Measurements from ENCODE around the gene LRP5.
"Not testable (repeated sequence)": the region's sequence is repeated elsewhere in the genome, so short reads cannot be mapped to it uniquely, and the experiment has no call there.

LRP5 gene

GRCh38 chr11:68329978-68330699, 17.7 kb downstream of the LRP5 start:
- no peak for DNase-seq

- no peak for DNase-seq
These were observed 18.4 kb downstream of the LRP5 start for GRCh38 chr11:68330700-68331337.

DNA sequence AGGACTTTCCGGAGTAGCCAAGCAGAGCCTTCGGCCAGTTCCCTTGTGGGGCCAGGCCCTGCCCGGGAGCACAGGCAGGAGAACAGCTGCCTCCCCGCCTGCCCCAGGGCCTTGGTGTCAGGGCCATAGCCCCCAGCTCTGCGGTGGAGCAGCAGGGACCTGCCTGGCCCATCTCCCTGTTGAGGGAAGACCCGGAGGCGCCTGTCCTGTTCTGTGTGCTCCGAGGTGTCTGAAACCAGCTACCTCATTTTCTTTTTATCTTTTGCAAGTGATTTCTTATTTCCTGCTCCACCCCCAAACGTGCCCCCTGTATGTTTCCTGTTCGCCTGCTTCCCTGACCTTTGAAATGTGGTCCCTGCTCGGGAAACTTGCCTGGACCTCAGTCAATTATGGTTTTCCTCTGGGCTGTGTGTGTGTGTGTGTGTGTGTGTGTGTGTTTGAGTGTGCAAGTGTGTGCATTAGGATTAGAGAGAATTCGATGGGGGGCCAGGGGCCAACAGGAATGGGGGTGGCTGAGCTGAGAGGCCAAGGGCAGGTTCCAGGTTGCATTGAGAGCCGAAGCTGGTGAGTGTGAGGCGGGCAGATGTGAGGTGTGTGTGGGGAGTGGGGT, 19.1 kb downstream of the LRP5 start:
- no peak for DNase-seq

DNA sequence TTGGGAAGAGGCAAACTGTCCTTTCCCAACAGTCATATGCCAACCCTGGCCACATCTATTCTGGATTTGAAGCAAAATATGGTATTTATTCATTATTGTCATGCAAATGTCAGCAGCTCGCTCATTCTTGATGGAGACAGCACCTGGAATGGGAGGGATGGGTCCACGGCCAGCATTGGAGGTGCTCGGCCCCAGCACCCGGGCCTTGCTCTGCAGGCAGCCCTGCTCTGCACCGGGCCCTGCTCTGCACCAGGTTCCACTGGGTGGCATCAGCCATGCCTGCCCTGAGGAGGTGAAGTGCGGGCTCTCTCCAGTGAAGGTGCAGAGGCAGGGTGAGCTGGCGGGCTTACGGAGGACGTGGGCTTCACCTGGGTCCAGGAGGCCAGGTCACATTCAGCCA, 19.8 kb downstream of the LRP5 start:
- DNase-seq, result no peak

DNA sequence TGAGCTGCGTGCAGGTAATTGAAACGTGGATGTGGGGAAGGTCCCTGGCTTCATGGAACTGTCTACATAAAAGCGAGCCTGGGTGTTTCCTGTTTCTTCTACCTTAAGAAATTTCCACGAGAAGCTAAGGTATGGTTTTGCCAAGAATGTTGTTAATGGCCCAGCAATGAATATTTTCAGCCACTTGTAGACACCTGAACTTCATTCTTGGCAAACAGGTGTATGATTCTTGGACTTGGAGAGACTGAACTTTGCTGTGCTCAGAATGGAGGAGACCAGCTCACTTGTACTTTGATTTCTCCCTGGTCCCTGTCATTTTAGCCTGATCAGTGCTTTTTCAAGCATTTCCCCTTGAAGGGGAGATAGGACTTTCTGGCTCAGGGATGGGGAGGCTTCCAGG, 20.8 kb downstream of the LRP5 start:
- DNase-seq, result no peak

- no peak for DNase-seq
These were observed 22.5 kb downstream of the LRP5 start for GRCh38 chr11:68334923-68335322.

DNA sequence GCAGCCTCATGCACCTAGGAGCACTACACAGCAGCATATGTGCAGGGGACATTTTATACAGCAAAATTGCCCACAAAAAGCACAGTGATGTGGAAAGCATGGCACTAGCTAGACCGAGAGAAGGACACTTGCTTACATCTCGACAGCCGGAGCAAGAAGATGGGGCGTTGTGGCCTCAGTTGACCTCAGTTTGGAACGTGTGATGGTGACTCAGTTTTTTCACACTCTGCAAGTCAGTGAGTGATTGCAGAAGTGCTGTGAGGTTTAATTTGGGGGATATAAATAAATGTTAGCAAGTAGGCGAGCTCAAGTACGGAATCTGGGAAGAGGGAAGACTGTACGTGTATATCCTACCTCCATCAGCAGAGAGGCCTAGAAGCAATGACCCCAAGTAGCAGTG, 23.3 kb downstream of the LRP5 start:
- no peak for DNase-seq

DNA sequence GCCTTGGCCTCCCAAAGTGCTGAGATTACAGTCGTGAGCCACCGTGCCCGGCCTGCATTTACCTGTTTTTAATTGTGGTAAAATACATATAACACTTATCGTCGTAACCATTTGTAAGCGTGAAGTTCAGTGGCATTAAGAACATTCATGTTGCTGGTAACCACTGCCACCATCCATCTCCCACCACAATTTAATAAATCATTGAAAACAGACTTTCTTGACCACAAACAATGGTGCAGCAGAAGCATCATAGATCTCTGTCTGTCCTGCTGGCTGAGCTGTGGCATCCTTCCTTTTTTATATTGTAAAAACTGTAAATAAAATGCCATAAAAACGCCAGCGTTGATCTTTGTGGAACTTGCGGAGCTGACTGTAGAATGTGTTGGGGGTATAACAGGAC, 24.3 kb downstream of the LRP5 start:
- DNase-seq, result no peak

DNA sequence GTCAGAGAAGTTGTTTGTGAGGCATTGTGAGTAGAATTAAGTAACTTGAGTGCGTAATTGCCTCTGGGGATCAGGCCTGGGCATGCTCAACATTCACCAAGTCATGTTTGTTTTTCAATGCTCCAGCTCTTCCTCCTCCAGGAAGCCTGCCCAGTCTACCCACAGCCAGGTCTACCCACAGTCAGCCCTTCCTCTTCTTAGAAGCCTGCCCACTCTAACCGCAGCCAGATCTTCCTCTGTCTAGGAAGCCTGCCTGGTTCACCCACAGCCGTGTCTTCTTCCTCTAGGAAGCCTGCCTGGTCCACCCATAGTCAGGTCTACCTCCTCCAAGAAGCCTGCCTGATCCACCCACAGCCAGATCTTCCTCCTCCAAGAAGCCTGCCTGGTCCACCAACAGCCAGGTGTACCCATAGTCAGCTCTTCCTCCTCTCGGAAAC, 25.0 kb downstream of the LRP5 start:
- DNase-seq, result no peak

DNA sequence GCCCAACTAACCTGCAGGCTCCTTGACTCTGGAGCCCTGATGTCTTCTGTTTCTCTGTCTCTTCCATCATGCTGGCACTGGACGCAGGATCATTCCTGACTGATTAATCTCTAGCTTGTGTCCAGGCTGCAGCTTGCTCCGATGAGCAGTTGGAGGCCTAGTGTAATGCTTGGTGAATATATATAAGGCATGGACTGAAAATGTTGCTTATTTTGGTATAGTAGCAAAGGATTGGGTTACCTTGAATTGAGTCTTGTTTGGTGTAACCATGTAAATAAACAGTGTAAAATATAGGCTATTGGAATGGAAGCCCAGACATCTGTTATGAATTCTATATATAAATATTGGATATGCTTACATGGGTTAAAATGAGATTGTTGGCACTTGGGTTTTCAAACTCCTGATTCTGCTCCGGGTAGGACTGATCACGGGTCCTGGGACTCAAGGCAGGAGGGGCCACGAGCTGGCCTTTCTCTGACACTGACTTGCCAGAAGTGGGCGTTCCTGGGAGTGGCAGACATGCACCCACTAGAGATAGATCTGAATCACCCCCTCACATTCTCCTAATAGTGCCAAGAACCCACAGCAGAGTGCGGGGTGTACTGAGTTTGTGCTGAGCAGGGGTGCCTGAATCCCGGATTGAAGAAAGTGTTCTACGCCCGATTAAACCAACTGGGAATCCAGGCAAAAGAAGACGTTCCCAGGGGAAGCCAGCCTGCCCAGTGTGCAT, 25.8 kb downstream of the LRP5 start:
- DNase-seq, result no peak

DNA sequence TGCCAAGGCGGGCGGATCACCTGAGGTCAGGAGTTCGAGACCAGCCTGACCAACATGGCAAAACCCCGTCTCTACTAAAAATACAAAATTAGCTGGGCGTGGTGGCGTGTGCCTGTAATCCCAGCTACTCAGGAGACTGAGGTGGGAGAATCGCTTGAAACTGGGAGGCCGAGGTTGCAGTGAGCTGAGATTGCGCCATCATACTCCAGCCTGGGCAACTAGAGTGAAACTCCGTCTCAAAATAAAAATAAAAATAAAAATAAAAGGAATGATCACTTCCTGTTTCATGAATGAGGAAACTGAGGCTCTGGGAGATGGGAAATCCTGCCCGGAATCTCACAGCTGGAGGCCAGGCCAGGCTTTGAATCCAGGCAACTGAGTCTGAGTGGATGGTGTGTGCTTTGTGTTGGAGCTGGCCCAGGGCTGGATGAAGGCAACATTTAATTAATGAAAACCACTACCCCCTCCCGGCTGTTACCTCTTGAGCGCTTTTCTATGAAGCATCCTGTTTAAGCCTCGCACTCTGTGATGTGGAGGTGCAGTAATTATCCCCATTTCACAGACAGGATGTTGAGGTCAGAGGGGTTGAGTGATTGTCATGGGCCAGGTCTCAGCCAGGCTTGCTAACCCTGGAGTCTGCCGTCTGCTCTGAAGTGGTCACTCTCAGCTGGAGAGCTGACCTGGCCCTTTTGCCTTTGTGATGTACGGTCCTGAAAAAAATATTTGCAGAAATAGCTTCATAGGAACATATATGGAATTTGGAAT, 27.8 kb downstream of the LRP5 start:
- DNase-seq, result no peak

DNA sequence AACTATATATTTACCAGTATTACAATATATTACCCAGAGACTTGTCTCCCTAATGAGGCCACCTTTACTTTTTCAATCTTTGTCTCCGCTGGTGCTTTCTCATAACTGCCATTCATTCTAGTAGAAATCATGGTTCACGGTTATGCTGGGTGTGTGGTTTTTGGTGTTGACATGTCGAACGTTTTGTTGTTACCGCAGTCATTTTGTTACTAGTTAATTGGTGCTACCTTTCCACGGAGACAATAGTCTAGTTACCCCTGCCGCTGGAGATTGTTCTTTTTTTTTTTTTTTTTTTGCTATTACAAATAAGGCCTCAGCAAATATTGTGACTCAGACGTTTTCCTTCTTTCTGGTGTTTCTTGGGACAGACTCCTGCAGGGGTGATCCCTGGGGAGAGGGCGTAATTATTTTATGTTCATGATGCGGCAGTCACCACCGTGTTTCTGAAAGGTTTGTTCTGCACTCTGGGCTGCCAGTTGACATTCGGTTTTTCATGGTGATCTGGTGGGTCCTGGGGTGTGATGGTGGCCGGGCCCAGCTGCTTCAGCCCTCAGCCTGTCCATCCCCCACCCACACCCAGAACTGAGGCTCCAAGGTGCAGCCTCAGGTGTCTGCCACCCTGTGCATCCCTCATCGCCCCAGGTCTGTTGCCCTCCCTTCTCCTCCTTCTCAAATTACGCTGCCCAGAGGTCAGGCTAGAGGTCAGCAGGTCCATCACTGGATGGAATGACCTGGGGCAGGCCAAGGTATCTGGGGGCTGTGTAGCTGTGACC, 28.6 kb downstream of the LRP5 start:
- DNase-seq, result no peak

GRCh38 chr11:68341557-68342458, 29.4 kb downstream of the LRP5 start:
- DNase-seq, result no peak

GRCh38 chr11:68342459-68343158, 30.2 kb downstream of the LRP5 start:
- no peak for DNase-seq

GRCh38 chr11:68343761-68344256, 31.4 kb downstream of the LRP5 start:
- DNase-seq, result no peak

DNA sequence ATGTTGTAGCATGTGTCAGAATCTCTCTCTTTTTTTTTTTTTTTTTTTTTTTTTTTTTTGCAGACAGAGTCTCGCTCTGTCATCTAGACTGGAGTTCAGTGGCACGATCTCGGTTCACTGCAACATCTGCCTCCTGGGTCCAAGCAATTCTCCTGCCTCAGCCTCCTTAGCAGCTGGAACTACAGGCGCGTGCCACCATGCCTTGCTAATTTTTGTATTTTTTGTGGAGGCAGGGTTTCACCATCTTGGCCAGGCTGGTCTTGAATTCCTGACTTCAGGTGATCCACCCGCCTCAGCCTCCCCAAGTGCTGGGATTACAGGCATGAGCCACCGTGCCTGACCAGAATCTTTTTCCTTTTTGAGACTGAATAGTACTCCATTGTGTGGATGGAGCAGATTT, 32.4 kb downstream of the LRP5 start:
- DNase-seq, result not testable (repeated sequence)

DNA sequence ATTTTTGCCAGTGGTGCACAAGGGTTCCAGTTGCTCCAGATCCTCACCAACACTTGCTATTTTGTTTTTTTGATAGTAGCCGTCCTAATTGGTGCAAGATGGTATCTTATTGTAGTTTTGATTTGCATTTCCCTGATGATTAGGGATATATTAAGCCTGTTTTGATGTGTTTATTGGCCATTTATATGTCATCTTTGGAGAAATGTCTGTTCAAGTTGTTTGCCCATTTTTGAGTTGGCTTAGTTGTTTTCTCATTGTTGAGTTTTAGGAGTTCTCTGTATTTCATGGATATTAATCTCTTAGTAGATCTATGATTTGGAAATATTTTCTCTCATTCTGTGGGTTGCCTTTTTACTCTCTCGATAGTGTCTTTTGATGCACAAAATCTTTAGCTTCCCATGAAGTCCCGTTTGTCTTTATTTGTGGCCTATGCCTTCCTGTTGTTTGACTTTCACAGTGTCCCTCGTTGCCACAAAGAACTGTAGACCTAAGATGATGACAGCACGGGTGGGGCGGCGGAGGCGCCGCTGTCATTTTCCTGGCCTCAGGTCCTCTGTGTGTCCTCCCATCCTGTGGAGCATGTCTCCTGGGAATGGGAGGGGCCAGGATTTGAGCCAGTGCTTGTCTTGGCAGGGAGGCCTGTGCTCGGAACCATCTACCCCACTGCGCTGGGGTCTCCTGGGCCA, 33.5 kb downstream of the LRP5 start:
- no peak for DNase-seq

GRCh38 chr11:68346462-68346790, 34.0 kb downstream of the LRP5 start:
- no peak for DNase-seq

GRCh38 chr11:68347345-68347744, 35.0 kb downstream of the LRP5 start:
- DNase-seq, result no peak

DNA sequence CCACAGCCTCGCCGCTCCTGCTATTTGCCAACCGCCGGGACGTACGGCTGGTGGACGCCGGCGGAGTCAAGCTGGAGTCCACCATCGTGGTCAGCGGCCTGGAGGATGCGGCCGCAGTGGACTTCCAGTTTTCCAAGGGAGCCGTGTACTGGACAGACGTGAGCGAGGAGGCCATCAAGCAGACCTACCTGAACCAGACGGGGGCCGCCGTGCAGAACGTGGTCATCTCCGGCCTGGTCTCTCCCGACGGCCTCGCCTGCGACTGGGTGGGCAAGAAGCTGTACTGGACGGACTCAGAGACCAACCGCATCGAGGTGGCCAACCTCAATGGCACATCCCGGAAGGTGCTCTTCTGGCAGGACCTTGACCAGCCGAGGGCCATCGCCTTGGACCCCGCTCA, 35.5 kb downstream of the LRP5 start:
- DNase-seq, result no peak

Measured in activated naive CD4-positive, alpha-beta T cell treated with anti-CD3 and anti-CD28 coated beads, Interleukin-2, amount 50 U/mL, for 16 hours (primary cell).